Panc1 (cell line): Measurements from ENCODE around the gene SORBS1.

Source experiments
- CTCF ChIP-seq: fragments of 450-650 bp; IDR thresholded peaks from 2 replicates; pipeline ENCODE4 v1.5.1; 2017; ENCODE audit warnings: mild to moderate bottlenecking
- POLR2AphosphoS5 ChIP-seq: IDR thresholded peaks from 2 replicates; pipeline ENCODE4 v1.6.1; 2012; ENCODE audit warnings: mild to moderate bottlenecking, low read depth, low read length, moderate library complexity
- REST ChIP-seq, 2 experiments: IDR thresholded peaks; 2 replicates each; pipeline ENCODE4 v1.6.1; 2011 to 2012; ENCODE audit warnings: low read depth in 2 of 2, control low read depth in 1 of 2, low read length in 1 of 2, mild to moderate bottlenecking in 1 of 2, moderate library complexity in 1 of 2; ENCODE audit not compliant: insufficient read depth in 1 of 2

GRCh38 chr10:95312257-95312656, 248.9 kb downstream of the SORBS1 start:
- TF ChIP-seq CTCF: no peak
- TF ChIP-seq POLR2AphosphoS5: no peak
- TF ChIP-seq REST (IDR thresholded peaks at IDR 0.05; ENCODE audit: insufficient read depth in 1 of 2, low read depth in 2 of 2, low read length in 1 of 2): no peak
